SW 1271 (cell line): ENCODE data around the gene JAG1.

Source experiments
- DNase-seq, 2 experiments: peaks; one replicate each; lab custom pipeline; 2025; lab: John Stamatoyannopoulos, UW

JAG1 gene

GRCh38 chr20:10667560-10668167 is 6.1 kb downstream of the JAG1 start:
- no peak for DNase-seq

DNA sequence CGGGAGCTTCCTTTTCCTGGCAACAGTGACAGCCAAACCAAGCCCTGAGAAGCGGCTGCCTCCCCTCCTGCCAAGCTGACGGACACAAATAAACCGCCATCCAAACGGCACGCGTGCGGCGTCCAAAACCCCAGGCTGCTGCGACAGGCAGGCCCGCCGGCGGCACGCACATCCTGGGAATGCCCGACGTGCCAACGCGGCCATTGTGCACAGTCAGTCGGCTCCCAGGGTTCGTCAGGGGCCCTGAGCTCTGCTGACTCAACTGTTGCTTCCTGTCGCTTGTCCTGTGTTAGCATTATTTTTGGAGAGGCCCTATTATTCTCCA is 6.8 kb downstream of the JAG1 start:
- no peak for DNase-seq

GRCh38 chr20:10666221-10667076 is 7.3 kb downstream of the JAG1 start:
- DNase-seq = no peak

GRCh38 chr20:10665791-10666190 is 8.0 kb downstream of the JAG1 start:
- no peak for DNase-seq

DNA sequence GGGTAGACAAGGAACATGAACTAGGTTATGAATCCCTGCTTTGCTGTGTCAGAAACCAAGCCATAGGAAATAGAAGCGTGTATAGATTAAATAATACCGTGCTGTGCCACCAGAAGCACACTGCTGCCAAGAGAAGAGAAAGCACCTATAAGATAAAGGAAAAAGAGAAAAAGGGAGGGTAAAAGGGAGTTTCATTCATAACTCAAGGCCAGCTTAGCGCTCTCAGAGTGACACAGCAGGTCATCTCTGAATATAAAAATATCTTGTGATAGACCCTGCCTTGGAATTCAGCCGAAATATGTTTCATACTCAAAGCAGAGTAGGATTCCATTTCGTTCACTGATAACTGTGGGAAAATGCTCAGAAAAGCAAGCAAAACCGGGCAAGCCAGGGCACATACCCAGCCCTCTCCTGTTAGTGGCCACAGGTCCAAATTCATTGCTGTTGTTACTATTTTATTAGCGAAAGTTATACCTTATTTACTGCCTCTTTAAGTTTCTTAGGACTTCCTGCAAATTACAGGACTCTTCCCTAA is 8.7 kb downstream of the JAG1 start:
- DNase-seq = no peak

DNA sequence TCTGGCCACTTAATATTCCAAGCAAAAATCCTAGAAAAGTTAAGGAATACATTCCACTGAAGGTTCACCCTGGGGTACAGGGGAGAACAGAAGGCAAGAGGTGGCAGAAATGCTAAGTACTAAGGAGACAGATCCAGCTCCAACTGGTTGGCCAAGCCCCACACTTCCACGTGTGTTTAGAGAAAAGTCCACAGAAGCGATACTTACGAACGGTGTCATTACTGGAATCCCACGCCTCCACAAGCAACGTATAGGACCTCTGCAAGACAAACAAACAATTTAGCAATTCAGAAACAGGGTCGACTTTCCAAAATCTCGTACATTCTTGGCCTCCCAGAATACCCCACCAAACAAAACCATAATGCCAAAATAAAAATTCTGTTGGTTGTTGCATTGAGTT is 10.0 kb downstream of the JAG1 start:
- no peak for DNase-seq

DNA sequence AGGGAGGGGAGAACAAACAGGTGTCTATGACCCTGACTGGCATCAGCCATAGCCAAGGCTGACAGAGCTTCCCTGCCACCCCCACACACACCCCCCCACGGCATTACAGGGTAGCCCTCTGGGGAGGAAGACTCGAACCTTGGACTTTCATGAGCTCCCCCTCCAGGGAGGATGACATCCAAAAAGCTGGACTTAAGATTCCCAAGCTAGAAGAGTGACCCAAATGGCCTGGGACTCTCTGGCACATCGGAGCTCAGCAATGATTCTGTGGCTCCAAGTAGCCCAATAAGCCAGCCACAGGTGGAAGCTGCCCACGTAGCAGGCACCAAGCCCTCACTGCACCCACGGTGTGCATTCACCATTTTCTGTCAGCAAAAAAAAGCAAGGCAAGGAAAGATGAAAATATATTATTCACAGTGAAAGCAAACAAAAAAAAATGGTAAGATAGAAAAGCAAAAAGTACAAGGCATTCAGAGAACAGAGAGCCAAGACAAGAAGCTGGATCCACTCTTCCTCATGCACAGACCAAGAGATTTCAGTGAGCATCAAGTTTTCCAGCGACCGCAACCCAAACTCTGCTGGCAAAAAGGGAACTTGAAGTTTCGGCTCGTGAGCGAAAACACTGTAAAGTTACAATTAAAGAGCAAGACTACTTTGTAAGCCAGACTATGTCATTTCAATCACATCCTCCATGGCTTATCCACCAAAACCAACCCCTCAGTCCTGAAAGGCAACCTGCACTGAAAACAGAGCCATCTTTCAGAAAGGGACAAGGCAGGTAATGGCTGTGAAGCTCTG is 10.9 kb downstream of the JAG1 start:
- no peak for DNase-seq

GRCh38 chr20:10662151-10662550 is 11.6 kb downstream of the JAG1 start:
- DNase-seq = no peak

- DNase-seq = no peak
Measured at GRCh38 chr20:10661261-10661660, 12.5 kb downstream of the JAG1 start.

DNA sequence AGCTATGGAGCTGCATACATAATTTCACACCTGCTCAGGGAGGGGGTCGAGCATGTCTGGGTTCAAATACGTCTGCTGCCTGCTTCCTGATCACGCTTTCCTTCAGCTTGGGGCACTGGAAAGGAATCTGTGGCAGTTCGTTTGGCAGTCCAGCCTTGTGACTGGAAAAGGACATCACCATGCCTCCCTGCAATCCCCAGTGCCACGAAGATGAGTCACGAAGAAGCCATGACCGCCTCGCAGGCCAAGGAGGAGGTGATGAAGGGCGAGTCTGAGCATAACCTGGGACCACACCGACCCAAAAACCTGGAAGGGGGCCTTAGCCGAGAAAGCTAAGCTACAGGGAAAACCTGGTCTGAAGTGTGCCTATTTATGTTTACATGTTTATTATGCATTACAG is 13.1 kb downstream of the JAG1 start:
- no peak for DNase-seq

DNA sequence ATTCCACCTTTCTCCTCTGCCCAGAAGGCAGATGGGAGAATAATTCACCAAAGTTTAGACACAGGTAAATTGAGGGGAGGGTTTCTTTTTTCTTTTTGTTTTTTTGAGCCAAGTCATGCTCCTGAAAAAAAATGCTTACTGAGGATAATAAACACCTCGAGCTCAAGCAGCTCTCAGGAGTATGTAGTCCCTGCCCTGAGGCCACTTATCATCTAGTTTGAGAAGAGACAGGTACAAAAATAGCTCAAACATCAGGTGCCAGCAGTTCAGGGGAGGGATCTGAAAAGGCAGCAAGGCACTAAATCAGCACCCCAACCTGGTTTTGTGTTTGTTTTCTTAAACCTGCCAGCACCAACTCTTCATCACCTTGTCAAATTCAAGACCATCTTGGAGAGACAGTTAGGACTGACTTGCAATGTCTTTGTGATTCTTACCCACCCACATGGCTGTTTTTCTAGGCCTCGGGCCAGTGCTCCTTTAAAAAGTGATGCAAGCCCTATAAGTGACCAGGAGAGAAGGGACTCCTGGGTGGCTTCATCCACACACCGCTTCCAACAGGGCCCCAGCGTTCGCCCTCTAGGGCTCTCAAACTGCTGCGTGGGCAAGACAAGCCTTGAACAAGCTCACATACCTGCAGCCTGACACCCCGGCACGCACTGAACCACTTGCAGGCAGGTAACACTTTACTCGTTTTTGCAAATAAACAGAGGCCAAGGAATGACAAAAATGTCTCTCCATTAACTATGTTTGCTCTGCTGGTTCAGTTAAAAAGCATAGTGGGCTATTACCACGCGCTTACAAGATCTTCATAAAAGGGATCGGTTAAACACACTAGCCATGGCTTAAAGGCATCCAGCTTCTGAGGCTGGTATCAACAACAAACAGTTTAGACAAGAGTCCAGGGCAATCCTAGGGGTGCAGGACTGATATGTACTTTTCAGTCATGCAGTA is 13.9 kb downstream of the JAG1 start:
- no peak for DNase-seq

- DNase-seq = no peak
Measured at GRCh38 chr20:10658876-10659632, 14.7 kb downstream of the JAG1 start.

DNA sequence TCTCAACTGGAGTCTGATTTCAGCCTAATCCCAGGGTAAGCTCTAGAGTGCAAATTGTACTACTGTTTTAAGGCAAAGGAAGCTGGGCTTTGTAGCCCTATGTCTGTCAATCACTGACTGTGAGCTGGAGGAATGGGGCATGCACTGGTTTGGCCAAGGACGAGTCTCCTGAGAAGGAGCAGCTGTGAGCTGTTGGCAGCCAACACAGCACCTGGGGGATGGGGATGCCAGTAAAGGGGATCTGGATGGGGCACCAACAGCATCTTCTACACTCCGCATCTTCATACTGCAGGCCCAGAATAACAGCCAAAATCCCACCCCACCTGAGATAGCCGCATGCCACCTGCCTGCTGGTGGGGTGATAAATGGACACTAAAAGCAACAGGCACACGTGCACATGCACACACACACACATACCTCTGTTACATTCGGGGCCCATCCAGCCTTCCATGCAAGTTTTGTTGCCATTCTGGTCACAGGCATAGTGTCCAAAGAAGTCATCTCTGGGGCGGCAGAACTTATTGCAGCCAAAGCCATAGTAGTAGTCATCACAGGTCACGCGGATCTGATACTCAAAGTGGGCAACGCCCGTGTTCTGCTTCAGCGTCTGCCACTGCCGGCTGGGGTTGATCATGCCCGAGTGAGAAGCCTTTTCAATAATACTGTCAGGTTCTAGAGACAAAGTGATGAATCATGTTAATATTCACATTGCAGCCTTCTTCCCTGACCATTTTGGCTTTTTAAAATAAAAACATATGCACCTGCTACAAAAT is 15.6 kb downstream of the JAG1 start:
- no peak for DNase-seq

- DNase-seq = no peak
Measured at GRCh38 chr20:10657453-10657852, 16.3 kb downstream of the JAG1 start.

DNA sequence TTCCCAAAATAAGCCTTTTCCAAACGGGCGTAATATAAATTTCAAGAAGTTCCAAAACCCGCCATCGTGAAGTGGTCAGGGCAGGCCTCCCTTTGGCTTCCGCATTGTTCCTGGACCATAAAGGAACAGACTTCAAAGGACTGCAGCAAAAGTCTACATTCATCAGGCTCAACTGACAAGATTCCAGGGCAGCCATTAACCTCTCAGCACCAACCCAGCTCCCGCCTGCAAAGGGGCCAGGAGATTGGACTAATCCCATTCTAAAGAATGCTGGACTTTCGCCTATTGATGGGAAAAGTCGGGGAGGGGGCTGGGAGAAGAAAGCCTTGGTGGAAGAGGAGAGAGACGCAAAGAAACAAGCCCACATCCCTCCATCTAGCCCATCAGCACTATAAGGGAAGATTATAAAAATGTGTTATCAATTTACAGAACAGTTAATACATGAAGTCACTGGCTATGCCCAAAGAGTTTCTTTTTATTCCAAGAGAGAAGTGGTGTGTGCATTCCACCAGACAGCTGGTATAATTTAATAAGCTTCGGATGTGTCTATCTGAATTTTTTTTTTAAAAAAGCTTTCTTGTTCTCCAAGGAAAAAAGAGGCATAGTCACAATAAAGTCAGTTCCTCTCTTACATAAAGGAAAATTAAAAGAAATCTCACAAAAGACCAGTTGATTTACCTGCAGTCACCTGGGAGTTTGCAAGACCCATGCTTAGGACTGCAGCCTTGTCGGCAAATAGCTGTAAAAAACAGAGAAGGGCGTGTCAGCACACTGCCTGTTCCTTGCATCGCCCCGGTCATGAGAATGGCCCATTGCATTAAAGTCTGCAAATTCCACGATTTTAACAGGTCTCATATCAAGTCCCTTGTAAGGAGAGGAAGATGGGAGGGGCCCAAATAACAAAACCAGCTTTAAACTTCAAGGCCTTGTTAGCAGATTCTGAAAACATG is 17.8 kb downstream of the JAG1 start:
- no peak for DNase-seq

GRCh38 chr20:10654630-10655029 is 19.2 kb downstream of the JAG1 start:
- DNase-seq = no peak

GRCh38 chr20:10654250-10654610 is 19.6 kb downstream of the JAG1 start:
- DNase-seq = no peak

DNA sequence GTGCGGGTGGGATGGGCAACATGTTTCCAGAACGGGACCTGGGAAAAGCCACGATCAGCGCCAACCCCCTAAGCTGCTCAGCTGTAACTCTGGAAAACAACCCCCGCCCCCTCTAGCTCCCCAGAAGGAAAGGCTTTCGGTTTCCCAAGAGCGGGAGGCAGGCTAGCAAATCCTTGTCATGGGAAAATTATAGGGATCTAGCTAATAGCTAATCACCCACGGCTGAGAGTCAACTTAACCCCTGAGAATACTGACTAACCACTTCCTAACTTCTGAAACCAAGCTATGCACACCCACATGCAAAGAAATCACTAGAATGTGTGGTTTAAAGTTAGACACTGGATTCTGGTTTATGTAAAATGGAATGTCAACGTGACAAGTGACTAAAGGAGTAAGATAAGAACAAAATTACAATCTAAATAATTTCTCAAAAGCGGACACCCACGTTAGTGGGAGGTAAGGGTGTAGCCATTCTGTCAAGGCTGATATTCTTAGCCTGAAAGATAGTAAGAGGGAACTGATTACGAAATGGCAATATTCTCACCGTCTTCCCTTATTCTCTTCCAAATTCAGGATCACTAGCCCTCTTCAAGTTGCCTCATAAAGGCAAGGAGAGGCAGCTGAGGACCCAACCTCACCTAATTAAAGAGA is 20.1 kb downstream of the JAG1 start:
- DNase-seq = no peak
